ENCODE data around the gene RASAL2. TPM values are rescaled to one million over a fixed set of nuclear protein-coding genes. Genes with fewer than 3 reads are reported as not detected.

Gene RASAL2
- total and polyA plus RNA-seq, 2 of the 4 experiments (the other 2 are of a cell fraction): 13.1 to 20.6 TPM

DNA sequence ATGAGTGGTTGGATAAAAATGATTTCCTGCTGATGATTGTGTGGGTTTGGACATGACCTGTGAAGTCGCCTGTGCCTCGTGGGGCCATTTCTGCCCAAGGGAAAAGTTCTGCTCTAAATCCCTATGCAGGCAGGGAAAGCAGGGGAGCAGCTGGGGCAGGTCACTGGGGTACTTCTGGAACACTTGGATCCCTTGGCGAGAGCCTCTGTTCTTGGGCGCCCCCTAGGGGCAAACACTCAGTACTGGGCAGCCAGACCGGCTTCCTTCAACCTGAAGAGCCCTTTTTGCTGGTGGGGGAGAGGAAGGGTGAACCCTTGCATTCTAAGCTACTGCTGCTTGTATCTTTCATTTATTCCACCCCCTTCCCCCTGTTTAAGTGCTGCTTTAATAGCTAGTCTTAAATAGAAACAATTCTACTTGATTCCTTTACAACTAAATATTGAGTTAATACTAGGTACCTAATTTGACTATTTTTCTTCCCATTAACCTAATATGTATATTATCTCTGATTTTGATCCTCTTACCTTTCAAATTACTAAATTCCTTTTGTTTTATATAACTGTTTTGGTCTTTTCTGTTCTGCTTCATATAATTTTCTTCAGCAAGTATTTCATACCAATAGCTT lies 407.9 kb downstream of the RASAL2 start (continued):
- TF ChIP-seq MXI1 (IDR thresholded peaks at IDR 0.05; ENCODE audit: borderline replicate concordance, low read depth, low read length): no peak

DNA sequence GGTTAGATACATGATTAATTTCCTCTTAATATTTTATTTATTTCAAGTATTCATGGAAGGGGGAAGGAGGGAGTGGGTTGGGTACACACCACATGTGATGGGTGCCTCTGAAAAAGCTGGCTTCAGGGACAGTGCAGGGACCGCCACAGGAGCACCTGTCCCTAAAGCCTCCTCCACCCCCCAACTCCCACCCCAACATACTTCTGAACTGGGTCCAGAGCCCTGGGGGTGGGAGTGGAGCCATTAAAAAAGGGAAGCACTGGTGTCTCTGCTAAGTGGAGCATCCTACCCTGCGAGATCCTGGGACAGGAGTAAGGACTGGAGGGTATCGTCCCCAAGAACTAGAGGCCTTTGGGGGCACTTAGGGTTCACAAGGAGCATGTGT lies 408.4 kb downstream of the RASAL2 start:
- in situ Hi-C loops (cut with MboI; ENCODE audit: low sequenced_read_pairs) (loop anchor here (10.0 kb wide), 1 partner anchor 198 kb away; no protein-coding TSS in a partner anchor), intact Hi-C loops (cut with micrococcal nuclease) (loop anchor here (5.0 to 10.0 kb wide), 2 partner anchors 190 to 478 kb away; no protein-coding TSS in a partner anchor)
- CTCF ChIA-PET: interaction anchor here (0.7 to 1.9 kb wide), 14 partner anchors 10 to 500 kb away, joined by 3 to 14 read pairs (median 4); no protein-coding TSS in a partner anchor
- TF ChIP-seq RAD21 (IDR thresholded peaks at IDR 0.05; ENCODE audit: low read length) (no peak), RCOR1 (IDR thresholded peaks at IDR 0.05; ENCODE audit: insufficient replicate concordance, low read length) (no peak), BHLHE40 (IDR thresholded peaks at IDR 0.05; ENCODE audit: low read depth, low read length) (no peak), POLR2A (IDR thresholded peaks at IDR 0.05; ENCODE audit: low read depth, low read length) (no peak), MAFK (IDR thresholded peaks at IDR 0.05; ENCODE audit: low read depth, low read length) (no peak), CHD1 (IDR thresholded peaks at IDR 0.05; ENCODE audit: low read depth, low read length) (no peak), RFX5 (IDR thresholded peaks at IDR 0.05; ENCODE audit: low read depth, low read length) (no peak), MAZ (IDR thresholded peaks at IDR 0.05; ENCODE audit: borderline replicate concordance, low read depth, low read length) (no peak), SMC3 (IDR thresholded peaks at IDR 0.05; ENCODE audit: low read depth, low read length) (no peak)
- TF ChIP-seq, protein P1, sequence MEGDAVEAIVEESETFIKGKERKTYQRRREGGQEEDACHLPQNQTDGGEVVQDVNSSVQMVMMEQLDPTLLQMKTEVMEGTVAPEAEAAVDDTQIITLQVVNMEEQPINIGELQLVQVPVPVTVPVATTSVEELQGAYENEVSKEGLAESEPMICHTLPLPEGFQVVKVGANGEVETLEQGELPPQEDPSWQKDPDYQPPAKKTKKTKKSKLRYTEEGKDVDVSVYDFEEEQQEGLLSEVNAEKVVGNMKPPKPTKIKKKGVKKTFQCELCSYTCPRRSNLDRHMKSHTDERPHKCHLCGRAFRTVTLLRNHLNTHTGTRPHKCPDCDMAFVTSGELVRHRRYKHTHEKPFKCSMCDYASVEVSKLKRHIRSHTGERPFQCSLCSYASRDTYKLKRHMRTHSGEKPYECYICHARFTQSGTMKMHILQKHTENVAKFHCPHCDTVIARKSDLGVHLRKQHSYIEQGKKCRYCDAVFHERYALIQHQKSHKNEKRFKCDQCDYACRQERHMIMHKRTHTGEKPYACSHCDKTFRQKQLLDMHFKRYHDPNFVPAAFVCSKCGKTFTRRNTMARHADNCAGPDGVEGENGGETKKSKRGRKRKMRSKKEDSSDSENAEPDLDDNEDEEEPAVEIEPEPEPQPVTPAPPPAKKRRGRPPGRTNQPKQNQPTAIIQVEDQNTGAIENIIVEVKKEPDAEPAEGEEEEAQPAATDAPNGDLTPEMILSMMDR (conservative IDR thresholded peaks at IDR 0.05; ENCODE audit: low read depth, low read length): no peak
- TF ChIP-seq, protein P2, sequence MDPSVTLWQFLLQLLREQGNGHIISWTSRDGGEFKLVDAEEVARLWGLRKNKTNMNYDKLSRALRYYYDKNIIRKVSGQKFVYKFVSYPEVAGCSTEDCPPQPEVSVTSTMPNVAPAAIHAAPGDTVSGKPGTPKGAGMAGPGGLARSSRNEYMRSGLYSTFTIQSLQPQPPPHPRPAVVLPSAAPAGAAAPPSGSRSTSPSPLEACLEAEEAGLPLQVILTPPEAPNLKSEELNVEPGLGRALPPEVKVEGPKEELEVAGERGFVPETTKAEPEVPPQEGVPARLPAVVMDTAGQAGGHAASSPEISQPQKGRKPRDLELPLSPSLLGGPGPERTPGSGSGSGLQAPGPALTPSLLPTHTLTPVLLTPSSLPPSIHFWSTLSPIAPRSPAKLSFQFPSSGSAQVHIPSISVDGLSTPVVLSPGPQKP (IDR thresholded peaks at IDR 0.05; ENCODE audit: borderline replicate concordance, low read depth, low read length): no peak
- TF ChIP-seq, protein P3, sequence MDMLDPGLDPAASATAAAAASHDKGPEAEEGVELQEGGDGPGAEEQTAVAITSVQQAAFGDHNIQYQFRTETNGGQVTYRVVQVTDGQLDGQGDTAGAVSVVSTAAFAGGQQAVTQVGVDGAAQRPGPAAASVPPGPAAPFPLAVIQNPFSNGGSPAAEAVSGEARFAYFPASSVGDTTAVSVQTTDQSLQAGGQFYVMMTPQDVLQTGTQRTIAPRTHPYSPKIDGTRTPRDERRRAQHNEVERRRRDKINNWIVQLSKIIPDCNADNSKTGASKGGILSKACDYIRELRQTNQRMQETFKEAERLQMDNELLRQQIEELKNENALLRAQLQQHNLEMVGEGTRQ (IDR thresholded peaks at IDR 0.05; ENCODE audit: low read depth, low read length): no peak

More for the DNA sequence above, 408.4 kb downstream of the RASAL2 start:
- WGBS, 2 experiments (ENCODE audit: extremely low coverage in 2 of 2, insufficient read length in 1 of 2): no CpG with 5 or more reads among the region's 3 CpGs
- no peak overlapping the region for H3K9ac ChIP-seq (ENCODE audit: low read depth, low read length)
- no peak overlapping the region for H3K4ac ChIP-seq (ENCODE audit: low read depth, low read length)
- H3K27me3 ChIP-seq (ENCODE audit: control insufficient read depth, insufficient read depth, low read length): peaks cover 5% of the 10 kb centered on the region; the same call in 1 of the 2 replicates
- H3K14ac ChIP-seq (replicated peaks; ENCODE audit: low read depth, low read length): no peak overlapping the region
- no peak for ATAC-seq (ENCODE audit: low read depth)
- no peak overlapping the region for H3K23ac ChIP-seq (ENCODE audit: low read depth, low read length)
- no peak overlapping the region for H4K5ac ChIP-seq (ENCODE audit: low read depth, low read length)
- H2BK15ac ChIP-seq (ENCODE audit: low read depth, low read length): no peak overlapping the region
- H2BK120ac ChIP-seq (ENCODE audit: low read depth, low read length): no peak overlapping the region
- dilution Hi-C loops (cut with HindIII; ENCODE audit: low sequenced_read_pairs, unreplicated experiment): no loop called here
- H3K9me1 ChIP-seq (ENCODE audit: insufficient read depth, low read length): peaks cover 4% of the 10 kb centered on the region; the same call in 1 of the 2 replicates
- H2BK5ac ChIP-seq (ENCODE audit: low read depth, low read length, poor library complexity, severe bottlenecking): no peak overlapping the region
- POLR2A ChIA-PET (ENCODE audit: unreplicated experiment): no interaction called here
- H2AK5ac ChIP-seq (ENCODE audit: low read depth, low read length): no peak overlapping the region
- no peak for DNase-seq
- no peak overlapping the region for H2BK20ac ChIP-seq (ENCODE audit: low read depth, low read length)
- no peak overlapping the region for H2AK9ac ChIP-seq (replicated peaks; ENCODE audit: low read depth, low read length, poor library complexity)
- no peaks in the 10 kb centered on the region for H3K79me1 ChIP-seq (ENCODE audit: low read depth in 1 of 2, low read length in 2 of 2)
- no peak overlapping the region for H3K4me2 ChIP-seq (ENCODE audit: low read depth, low read length)
- H3K18ac ChIP-seq (ENCODE audit: low read depth, low read length): no peak overlapping the region
- H3K27ac ChIP-seq (ENCODE audit: insufficient read depth, low read length): no peak overlapping the region
- H3K4me3 ChIP-seq (ENCODE audit: insufficient read depth, low read depth, low read length): no peak overlapping the region
- H3K36me3 ChIP-seq (ENCODE audit: control insufficient read depth, insufficient read depth, low read length): no peaks in the 10 kb centered on the region
- H2AFZ ChIP-seq (replicated peaks; ENCODE audit: low read length, poor library complexity): no peak overlapping the region
- H3K4me1 ChIP-seq (ENCODE audit: control insufficient read depth, insufficient read depth, low read length): no peaks in the 10 kb centered on the region
- no peak overlapping the region for H3K56ac ChIP-seq (ENCODE audit: extremely low read depth, insufficient read depth, low read length)
- H3K9me3 ChIP-seq (ENCODE audit: control insufficient read depth, insufficient read depth, low read length): no peaks in the 10 kb centered on the region
- no peak overlapping the region for H4K8ac ChIP-seq (ENCODE audit: low read depth in 2 of 2, low read length in 2 of 2)
- no peaks in the 10 kb centered on the region for H4K20me1 ChIP-seq (ENCODE audit: insufficient read depth, low read length)
- BruUV-seq (replicated peaks): no TSS peak
- H4K91ac ChIP-seq (ENCODE audit: insufficient read depth, low read depth, low read length): no peak overlapping the region
